ENCODE results near the gene CAAP1.
"Not testable (repeated sequence)": the region's sequence is repeated elsewhere in the genome, so short reads cannot be mapped to it uniquely, and the experiment has no call there.

The CAAP1 gene

DNA sequence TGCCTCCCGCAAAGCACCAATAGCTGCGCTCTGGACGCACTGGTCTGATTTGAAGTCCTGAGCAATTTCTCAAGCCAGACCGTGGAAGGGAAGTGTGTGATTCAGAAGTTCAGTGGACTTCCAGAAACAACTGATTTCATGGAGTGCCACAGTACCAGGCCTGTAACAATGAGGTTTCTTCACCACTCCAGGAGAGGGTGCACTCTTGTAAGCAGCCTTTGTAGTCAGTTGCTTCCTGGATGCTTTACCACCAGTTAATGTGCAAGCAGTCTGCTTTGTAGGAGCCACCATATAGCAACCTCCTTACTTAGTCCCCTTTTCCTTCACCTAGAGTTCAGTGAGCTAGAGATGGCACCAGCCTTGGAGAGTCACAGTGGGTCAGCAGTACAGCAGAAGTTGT, 12.3 kb downstream of the CAAP1 start:
- no peaks in the 10 kb centered on the region for H3K4me1 ChIP-seq (ENCODE audit: control insufficient read depth in 1 of 2, insufficient read depth in 1 of 2, low read depth in 1 of 2, low read length in 1 of 2)
- TF ChIP-seq, protein P1, sequence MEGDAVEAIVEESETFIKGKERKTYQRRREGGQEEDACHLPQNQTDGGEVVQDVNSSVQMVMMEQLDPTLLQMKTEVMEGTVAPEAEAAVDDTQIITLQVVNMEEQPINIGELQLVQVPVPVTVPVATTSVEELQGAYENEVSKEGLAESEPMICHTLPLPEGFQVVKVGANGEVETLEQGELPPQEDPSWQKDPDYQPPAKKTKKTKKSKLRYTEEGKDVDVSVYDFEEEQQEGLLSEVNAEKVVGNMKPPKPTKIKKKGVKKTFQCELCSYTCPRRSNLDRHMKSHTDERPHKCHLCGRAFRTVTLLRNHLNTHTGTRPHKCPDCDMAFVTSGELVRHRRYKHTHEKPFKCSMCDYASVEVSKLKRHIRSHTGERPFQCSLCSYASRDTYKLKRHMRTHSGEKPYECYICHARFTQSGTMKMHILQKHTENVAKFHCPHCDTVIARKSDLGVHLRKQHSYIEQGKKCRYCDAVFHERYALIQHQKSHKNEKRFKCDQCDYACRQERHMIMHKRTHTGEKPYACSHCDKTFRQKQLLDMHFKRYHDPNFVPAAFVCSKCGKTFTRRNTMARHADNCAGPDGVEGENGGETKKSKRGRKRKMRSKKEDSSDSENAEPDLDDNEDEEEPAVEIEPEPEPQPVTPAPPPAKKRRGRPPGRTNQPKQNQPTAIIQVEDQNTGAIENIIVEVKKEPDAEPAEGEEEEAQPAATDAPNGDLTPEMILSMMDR (IDR thresholded peaks at IDR 0.05) = no peak
- no peaks in the 10 kb centered on the region for H3K27me3 ChIP-seq
- H3K27ac ChIP-seq = no peak overlapping the region
- H3K36me3 ChIP-seq = no peaks in the 10 kb centered on the region
- H3K9me3 ChIP-seq = no peaks in the 10 kb centered on the region
- no peak overlapping the region for H3K4me3 ChIP-seq (ENCODE audit: low read depth in 1 of 2, low read length in 1 of 2)

DNA sequence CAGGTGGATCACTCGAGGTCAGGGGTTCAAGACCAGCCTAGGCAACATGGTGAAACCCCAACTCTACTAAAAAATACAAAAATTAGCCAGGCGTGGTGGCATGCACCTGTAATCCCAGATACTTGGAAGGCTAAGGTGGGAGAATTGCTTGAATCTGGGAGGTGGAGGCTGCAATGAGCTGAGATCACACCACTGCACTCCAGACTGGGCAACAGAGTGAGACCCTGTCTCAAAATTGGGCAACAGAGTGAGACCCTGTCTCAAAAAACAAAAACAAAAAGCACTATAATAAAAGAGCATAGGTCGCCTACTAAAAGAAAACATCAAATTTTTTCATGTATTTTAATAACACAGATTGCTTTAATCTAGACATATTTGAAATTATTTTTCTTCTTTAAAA, 17.4 kb downstream of the CAAP1 start:
- H3K27ac ChIP-seq; H3K27me3 ChIP-seq; H3K4me1 ChIP-seq (ENCODE audit: control insufficient read depth in 1 of 2, insufficient read depth in 1 of 2, low read depth in 1 of 2, low read length in 1 of 2); H3K9me3 ChIP-seq; H3K4me3 ChIP-seq (ENCODE audit: low read depth in 1 of 2, low read length in 1 of 2); H3K36me3 ChIP-seq: not testable (repeated sequence)

DNA sequence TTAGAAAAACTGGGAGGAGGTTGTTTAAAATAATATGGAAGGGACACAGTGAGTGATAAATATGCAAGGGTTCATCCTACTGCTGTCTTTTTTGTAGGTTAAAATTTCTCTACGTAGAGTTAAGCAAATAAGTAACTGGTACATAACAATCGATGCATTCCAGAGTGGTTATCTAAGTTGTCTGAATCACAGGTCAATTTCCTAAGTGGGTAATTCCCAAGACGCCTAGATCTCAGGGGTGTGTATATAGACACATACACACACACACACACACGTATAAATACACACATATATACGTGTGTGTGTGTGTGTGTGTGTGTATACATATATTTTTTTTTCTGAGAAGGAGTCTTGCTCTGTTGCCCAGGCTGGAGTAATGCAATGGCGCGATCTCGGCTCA, 22.3 kb downstream of the CAAP1 start:
- TF ChIP-seq, protein P1 (IDR thresholded peaks at IDR 0.05) = no peak
- H3K36me3 ChIP-seq = no peaks in the 10 kb centered on the region
- H3K4me3 ChIP-seq (ENCODE audit: low read depth in 1 of 2, low read length in 1 of 2) = no peak overlapping the region
- no peaks in the 10 kb centered on the region for H3K9me3 ChIP-seq
- no peak overlapping the region for H3K27ac ChIP-seq
- no peaks in the 10 kb centered on the region for H3K27me3 ChIP-seq
- H3K4me1 ChIP-seq (ENCODE audit: control insufficient read depth in 1 of 2, insufficient read depth in 1 of 2, low read depth in 1 of 2, low read length in 1 of 2) = no peaks in the 10 kb centered on the region

DNA sequence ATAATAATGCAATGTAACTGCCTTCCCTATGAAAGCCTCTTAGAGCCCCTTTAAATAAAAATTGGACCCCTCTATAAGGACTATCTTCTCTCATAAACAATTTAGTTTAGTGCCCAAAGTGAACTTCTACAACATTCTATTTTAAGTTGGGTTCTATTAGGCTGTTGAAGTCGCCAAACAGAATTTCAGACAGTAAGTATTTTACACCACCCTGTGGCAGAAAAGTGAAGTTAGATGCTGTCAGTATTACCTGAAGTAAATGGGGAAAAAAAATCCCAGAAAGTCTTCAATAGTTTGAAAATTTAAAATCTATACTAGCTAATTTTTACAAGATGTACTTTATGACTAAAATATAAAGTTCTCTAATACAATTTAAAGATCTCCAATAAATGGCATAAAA, 29.5 kb downstream of the CAAP1 start:
- no peak overlapping the region for H3K4me3 ChIP-seq (ENCODE audit: low read depth in 1 of 2, low read length in 1 of 2)
- H3K27me3 ChIP-seq = no peaks in the 10 kb centered on the region
- TF ChIP-seq, protein P1 (IDR thresholded peaks at IDR 0.05) = no peak
- peaks cover 8% of the 10 kb centered on the region for H3K36me3 ChIP-seq
- H3K9me3 ChIP-seq = no peaks in the 10 kb centered on the region
- H3K4me1 ChIP-seq (ENCODE audit: control insufficient read depth in 1 of 2, insufficient read depth in 1 of 2, low read depth in 1 of 2, low read length in 1 of 2) = no peaks in the 10 kb centered on the region
- no peak overlapping the region for H3K27ac ChIP-seq

DNA sequence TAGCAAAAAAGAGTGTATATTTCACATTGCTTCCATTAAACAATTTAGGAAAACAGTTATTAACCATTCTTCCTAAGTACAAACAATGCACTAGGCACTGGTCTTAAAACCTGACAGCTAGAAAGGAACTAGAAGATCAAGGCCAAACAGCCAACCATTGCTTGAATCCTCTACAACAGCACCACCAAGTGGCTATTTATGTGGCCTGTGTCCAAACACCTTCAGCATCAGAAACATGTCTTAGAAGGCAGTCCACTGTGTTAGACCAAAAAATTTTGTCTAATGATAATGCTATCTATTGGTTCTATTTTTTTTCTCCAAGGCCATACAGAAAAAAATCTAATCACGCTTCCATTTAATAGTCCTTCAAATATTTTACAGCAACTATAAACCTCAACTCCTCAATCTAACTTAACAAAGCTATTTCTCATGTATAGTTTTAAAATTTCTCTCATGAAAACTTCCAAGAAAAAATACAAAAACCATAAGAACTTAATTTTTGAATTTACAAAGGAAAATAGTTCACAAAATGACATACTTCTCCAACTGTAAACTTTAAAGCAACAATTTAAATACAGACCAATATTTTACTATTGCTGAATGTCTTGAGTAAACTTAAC, 36.1 kb downstream of the CAAP1 start:
- Histone ChIP-seq H3K4me3 (ENCODE audit: low read depth in 1 of 2, low read length in 1 of 2) (no peak overlapping the region), H3K27me3 (no peaks in the 10 kb centered on the region), H3K9me3 (no peaks in the 10 kb centered on the region), H3K4me1 (ENCODE audit: control insufficient read depth in 1 of 2, insufficient read depth in 1 of 2, low read depth in 1 of 2, low read length in 1 of 2) (no peaks in the 10 kb centered on the region), H3K36me3 (peaks cover 8% of the 10 kb centered on the region), H3K27ac (no peak overlapping the region)
- TF ChIP-seq, protein P1 (IDR thresholded peaks at IDR 0.05) = no peak

DNA sequence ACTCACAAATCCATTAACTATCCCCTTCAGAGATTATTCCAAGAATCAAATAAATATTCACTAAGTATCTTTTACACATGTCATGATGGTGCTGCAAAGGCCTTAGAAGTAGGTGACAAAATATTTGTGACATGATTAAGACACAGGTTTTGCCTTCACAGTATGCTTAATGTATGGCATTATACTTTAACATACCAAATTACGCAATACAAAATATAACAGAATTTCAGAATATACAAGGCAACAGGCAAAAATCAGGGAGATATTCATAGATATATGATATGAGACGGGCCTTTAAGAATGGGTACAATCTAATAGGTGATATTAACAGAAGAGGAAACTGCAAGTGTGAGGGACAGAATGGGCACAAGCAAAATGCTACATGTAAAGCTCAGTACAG, 41.6 kb downstream of the CAAP1 start:
- H3K36me3 ChIP-seq = no peaks in the 10 kb centered on the region

More for the DNA sequence above, 41.6 kb downstream of the CAAP1 start:
- Histone ChIP-seq H3K27ac (no peak overlapping the region), H3K4me3 (ENCODE audit: low read depth in 1 of 2, low read length in 1 of 2) (no peak overlapping the region), H3K9me3 (no peaks in the 10 kb centered on the region), H3K4me1 (ENCODE audit: control insufficient read depth in 1 of 2, insufficient read depth in 1 of 2, low read depth in 1 of 2, low read length in 1 of 2) (no peaks in the 10 kb centered on the region), H3K27me3 (no peaks in the 10 kb centered on the region)
- TF ChIP-seq, protein P1 (IDR thresholded peaks at IDR 0.05) = no peak

Measured in neutrophil (primary cell).